GM18502 (cell line): ENCODE measurements around the gene ALG6.
"Not testable (repeated sequence)": the region's sequence is repeated elsewhere in the genome, so short reads cannot be mapped to it uniquely, and the experiment has no call there.

ENCODE experiments used
- ATAC-seq: cut with Tn5 transposase; IDR thresholded peaks from one replicate; pipeline ENCODE4 v1.9.1; 2021; ENCODE audit warnings: mild to moderate bottlenecking; ENCODE audit not compliant: unreplicated experiment, poor library complexity

ALG6 gene

DNA sequence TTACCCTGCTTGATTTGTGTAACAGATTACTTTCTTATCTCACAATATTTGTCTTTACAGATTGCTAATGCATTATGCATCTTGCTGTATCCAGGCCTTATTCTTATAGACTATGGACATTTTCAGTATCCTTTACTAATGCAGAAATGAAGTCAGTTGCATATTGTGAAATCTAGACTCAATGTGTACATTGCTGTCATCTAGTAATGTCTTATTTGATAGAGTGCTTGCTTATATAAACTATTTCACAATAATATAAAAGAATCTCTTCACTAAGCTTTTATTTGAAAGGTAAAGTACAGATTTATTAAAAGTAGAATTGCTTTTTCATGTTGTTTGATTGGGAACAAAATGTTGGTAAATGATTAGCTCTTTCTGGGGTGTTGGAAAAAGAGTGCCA is 39.6 kb downstream of the ALG6 start:
- no peak for ATAC-seq

DNA sequence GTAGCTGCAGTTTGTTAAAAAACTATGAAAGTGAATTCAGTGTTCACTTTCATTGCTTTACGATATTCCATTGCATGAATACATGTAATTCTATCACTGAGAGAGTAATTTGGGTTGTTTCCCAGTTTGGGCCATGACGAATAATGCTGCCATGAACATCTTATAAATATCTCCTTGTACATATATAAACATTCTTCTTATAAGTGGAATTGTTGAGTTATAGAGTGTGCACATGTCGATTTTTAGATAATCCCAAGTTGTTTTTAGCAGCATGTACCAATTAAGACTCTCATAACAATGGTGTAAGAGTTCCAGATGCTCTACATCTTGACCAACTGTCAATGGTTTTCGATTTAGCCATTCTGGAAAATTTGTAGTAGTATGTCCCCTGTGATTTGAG is 40.9 kb downstream of the ALG6 start:
- no peak for ATAC-seq

DNA sequence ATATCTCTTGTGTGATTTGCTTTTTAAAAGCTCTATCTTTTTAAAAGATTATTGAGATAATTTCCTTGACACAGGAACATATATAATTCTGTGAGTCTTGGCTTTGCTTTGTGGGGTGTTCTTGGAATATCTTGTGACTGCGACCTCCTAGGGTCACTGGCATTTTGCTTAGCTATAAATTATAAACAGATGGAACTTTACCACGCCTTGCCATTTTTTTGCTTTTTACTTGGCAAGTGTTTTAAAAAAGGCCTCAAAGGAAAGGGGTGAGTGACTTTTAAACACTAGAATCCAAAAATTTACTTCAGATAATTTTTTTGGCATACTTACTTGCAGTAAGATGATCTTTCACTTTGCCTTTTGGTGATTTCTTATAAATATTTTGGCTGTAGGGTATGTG is 43.6 kb downstream of the ALG6 start:
- no peak for ATAC-seq

DNA sequence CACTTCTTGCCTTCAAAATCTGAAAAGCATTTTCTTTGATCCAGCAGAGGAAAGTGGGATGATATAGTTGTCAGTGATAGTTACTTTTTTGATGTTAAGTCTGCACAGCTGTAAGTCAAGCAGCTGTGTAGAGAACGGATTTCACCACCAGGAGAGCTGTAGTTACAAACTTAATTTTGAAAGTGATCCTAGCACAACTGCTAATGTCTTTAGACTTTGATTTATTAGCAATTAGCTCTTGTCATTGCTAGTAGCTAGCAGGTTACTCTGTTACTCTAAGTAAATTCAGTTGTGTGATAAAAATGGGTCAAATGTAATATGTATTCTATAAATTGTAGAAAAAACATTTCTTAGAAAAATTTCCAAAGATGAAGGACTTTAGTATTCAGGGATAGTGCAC is 46.0 kb downstream of the ALG6 start:
- no peak for ATAC-seq

DNA sequence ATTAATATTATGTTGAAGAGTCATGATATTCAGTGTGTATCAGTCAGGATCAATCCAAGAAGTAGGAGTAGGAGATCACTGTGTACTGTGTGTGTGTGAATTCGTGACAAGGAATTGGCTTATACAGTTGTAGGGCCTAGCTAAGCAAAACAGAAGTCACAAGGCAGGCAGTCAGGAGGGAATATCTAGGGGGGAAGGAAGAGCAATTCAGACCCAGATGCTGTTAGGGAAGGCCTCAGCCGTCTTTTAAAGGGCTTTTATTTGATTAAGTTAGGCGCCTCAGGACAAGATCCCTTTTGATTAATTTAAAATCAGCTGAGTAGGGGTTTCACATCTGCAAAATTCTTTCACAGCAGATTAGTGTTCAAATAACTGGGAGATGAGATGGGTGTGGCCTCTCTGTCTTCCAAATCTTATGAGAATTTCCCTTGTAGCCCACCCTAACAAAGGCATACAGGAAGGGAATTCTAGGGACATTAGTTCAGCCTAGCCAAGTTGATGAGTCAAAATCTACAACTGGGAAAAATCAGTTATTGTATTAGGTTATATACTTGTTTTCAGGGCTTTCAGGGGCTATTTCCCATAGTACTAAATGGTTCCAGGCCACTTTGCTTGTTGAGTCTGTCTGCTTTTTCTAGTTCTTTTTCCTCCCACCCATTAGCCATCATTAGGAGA is 47.4 kb downstream of the ALG6 start:
- ATAC-seq: no peak

DNA sequence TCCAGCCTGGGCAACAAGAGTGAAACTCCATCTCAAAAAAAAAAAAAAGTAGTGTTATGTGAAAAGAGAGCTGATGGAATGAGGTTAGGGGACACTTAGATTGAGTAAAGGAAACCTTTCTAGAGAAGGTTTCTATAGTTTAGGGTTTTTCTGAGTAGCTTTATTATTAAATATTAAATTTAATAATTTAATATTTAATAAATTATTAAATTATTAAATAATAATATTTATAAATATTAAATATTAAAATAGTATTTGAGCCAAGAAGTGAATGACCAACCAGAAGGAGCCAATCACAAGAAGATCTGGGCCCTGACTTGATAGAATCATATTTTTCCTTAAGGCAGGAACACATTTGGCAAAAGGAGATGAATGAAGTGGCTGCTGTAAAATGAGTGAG is 50.7 kb downstream of the ALG6 start:
- no peak for ATAC-seq

DNA sequence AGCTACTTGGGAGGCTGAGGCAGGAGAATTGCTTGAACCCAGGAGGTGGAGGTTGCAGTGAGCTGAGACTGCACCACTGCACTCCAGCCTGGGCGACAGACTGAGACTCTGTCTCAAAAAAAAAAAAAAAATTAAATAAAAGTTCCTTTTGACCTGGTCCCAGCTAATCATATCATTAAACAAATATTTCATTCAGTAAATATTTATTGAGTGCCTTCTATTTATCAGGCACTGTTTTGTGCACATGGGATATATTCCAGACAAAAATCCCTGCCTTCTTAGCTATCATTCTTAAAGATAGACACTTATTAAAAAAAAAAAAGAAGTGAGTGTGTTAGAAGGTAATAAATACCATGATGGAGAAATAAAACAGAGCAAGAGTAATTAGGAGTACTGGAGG is 53.3 kb downstream of the ALG6 start:
- not testable (repeated sequence) for ATAC-seq

DNA sequence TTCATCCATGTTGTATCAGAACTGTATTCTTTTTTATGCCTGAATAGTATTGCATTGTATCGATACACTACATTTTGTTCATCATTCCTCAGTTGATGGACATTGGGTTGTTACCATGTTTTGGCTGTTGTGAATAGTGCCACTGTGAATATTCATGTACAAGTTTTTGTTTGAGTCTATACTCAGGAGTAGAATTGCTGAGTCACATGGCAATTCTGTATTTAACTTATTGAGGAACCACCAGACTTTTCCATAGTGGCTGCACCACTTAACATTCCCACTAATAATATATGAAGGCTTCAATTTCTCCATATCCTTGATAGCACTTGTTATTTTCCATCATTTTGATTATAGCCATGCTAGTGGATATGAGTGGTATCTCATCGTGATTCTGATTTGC is 56.2 kb downstream of the ALG6 start:
- no peak for ATAC-seq

DNA sequence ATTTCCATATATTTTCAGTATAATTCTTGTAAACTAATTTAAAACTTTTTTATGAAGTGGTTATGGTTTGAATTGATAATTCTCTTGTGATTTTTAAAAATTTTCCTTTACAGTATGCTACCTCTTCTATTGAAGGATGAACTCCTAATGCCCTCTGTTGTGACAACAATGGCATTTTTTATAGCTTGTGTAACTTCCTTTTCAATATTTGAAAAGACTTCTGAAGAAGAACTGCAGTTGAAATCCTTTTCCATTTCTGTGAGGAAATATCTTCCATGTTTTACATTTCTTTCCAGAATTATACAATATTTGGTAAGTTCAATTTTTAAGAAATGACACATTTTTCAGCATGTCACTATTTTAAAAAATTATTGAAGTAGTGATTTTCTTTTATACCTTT is 61.4 kb downstream of the ALG6 start:
- no peak for ATAC-seq

DNA sequence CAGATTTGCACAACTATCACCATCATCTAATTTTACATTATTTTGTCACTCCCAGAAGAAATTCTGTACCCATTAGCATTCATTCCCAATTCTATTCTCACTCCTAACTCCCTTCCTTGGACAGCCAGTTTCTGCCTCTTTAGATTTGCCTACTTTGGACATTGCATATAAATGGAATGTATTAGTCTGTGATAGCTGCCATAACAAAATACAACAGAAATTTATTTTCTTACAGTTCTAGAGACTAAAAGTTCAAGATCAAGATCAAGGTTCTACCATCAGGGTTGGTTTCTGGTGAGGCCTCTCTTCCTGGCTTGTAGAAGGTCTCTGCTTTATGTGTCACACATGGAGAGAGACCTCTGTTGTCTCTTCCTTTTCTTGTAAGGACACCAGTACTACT is 61.9 kb downstream of the ALG6 start:
- ATAC-seq: no peak

DNA sequence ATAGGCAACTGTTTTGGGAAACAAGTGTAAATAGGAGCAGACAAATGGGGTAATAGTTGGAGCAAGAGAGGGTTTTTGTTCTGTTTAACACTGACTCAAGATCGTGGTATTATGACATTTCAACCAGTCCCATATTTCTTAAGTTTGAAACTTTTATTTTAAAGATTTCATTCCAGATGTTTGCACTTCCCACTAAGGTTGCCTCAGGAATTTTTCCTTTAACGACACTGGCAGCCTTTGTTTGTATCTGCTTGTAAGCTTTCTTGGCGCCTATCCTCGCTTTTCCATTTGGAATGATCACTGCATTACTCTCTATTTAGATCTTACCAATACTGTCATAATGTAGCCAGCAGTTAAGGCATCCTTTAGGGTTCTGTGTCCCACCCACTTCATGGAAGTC is 67.7 kb downstream of the ALG6 start:
- ATAC-seq: no peak

DNA sequence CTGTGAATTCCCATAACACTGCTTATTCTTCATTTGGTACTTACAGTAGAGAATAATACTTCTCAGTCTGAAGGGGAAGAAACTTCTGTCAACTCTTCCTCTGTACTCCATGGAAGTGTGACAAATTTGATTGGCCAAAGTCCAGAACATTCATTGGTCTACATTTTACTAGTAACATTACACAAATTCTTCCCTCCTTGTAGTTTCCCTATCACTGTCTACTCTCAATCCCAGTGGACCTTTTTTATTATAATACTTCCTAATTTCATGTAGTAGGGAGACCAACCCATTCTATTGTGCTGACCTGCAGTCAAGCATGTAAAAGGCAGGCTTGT is 74.7 kb downstream of the ALG6 start:
- no peak for ATAC-seq

DNA sequence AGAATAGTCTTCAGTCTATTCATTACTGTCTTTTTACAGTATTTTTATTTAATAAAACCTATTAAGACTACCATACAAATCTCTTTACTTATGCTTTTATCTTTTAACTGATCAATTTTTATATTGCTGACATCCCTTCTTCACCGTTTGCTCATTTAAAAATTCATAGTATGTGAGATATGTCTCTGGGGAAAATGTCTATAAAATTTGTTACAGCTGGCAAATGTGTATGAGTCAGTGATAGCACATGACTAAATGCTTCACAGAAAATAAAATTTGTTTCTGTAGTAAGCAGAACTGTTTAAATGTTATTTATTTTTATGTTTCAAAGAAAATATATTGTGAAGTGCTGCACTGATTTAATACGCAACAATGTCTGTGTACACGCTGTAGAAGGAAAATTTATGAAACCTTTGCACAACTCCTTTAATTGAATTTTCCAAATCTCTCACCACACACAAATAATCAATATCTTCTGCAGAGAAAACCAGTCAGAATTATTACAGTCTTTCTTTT is 81.4 kb downstream of the ALG6 start:
- no peak for ATAC-seq

DNA sequence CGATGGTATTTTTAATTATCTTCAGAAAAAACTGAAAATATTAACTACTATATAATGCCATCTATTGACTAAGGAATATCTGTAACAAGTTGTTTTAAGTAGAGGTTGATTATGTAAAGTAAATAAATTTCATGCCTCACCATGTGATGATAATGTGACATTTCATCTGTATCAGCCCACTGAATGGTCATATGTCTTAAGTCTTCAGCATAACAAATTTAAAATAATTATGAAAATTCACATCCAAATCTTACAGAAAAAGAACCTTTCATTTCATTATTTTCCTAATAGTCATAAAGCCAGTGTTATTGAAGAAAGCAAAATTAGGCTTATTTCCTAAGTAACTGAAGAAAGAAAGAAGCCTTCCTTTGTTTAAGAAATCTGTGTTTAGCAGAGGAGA is 83.0 kb downstream of the ALG6 start:
- no peak for ATAC-seq

DNA sequence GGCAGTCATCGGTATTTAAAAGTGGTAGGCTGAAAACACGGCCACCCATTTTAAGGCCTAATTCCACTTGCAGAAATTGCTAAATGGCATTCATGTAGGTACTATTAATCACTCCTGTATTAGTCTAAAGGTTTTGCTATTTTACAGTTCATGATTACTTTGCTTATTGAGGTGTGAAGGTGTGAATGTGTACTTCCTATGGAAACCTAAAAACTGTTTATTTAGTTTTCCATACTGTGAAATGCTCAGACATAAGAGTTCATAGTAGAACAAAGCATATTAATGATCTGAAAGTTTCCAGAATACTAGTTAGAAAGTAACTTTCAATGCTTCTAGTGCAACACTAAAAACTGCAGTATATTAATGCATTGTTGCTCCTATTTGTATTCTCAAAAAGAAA is 85.8 kb downstream of the ALG6 start:
- no peak for ATAC-seq

DNA sequence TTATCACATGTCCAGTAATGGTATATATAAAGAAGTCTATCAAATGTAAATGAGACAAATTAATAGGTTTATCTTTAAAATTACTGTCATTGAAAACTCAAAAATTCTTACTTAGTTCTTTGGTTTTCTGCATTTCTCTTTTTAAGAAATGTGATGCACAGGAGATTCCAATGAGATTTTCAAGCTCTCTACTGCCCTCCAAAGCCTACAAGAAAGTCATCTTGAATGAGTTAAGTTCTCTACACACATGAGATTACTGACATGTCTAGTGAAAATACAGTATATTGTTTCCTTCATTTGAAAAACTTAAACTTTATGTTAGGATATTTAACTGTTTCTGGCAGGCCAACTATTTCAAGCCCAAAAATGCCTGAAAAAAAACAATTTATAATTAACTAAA is 86.8 kb downstream of the ALG6 start:
- ATAC-seq: no peak

DNA sequence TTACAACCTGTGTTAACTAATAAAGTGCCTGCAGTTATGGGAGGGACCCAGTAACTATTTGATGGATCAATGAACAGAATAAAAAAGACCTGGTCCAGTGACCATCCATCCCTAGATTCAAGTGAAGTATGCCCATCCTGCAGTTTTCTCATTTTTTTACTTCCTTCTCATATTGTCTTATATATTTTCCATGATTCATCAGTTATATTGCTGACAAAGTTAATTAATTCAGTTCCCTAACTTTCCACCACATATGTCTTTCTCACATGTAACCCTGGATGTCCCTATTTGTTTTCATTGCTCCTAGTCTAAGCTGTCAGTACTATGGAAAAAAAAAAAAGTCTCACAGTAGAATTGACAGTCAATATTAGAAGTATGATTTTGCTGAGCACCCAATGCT is 91.3 kb downstream of the ALG6 start:
- no peak for ATAC-seq

DNA sequence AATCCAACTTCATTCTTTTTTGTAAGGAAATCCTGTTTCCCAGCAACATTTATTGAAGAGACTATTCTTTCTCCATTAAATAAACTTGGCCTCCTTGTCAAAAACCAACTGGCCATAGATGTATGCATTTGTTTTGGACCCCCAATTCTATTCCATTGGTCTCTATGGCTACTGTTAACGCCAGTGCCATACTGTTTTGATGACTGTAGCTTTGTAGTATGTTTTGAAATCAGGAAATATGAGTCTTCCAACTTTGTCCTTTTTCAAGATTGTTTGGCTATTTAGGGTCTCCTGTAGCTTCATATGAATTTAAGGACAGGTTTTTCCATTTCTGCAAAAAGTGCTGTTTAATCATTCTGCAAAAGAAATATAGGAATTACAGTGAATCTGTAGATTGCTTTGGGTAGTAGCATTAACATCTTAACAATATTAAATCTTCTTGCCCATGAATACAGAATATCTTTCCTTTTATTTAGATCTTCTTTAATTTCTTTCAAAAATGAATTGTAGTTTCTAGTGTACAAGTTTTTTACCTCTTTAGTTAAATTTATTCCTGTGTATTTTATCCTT is 94.3 kb downstream of the ALG6 start:
- ATAC-seq: no peak

DNA sequence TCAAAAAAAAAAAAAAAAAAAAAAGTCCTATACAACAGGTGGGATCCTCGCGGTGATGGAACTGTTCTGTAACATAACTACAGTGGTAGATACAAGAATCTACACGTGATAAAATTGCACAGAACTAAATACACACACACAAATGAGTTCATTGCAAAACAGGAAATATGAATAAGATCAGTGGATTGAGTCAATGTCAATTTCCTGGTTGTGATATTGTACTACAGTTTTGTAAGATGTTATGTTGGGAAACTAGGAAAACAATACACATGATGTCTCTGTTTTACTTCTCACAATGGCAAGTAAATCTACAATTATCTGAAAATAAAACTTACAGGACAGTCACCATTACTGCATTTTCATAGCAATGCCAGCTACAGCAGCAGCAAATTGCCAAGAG is 95.8 kb downstream of the ALG6 start:
- no peak for ATAC-seq

DNA sequence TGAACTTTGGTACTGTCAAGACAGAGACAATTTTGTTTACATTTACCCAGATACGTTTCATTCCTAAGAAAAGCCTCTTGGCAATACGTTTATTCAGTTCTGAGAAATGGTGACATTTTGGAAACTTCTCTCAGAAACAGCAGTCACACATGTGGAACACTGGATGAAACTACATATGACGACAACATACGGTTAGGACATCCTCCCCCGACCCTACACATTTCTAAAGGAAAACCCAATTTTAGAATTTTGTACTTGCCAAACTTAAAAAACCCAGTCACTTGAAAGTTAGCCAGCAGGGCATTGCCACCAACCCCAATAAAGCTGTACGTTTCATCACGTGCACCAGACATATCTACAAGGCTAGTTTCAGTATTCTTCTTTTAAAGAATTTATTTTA is 98.8 kb downstream of the ALG6 start:
- no peak for ATAC-seq

DNA sequence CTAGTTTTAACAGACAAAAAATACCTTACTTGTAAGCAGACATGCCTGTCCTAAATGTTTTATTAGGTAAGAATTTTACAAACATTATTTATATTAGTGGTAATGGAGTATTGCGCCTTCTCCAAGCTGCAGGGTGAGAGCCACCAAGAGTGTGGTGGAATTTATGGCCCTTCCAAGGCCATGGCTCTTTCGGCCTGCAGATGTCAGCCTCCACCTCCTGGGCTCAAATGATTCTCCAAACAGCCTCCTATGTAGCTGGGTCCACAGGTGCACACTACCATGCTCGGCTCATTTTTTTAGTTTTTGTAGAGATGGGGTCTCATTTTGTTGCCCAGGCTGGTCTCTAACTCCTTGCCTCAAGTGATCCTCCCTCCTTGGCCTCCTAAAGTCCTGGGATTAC is 99.3 kb downstream of the ALG6 start:
- no peak for ATAC-seq

DNA sequence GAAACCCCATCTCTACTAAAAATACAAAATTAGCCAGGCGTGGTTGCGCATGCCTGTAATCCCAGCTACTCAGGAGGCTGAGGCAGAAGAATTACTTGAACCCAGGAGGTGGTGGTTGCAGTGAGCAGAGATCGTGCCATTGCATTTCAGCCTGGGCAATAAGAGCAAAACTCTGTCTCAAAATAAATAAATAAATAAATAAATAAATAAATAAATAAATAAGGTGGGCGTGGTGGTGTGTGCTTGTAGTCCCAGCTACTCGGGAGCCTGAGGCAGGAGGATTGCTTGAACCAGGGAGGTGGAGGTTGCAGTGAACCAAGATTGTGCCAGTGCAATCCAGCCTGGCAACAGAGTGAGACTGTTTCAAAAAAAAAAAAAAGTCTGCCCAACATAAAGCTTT is 101.3 kb downstream of the ALG6 start:
- ATAC-seq: not testable (repeated sequence)

DNA sequence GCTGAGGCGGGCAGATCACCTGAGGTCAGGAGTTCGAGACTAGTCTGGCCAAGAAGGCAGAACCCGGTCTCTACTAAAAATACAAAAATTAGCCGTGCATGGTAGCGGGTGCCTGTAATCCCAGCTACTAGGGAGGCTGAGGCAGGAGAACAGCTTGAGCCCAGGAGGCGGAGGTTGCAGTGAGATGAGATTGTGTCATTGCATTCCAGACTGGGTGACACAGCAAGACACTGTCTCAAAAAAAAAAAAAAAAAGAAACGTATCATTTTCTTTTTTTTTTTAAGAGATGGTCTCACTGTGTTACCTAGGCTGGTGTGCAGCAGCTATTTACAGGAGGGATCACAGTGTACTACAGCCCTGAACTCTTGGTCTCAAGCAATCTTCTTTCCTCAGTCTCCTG is 108.3 kb downstream of the ALG6 start:
- ATAC-seq: no peak
